Ishikawa (cell line): ENCODE results near the gene SF3B2.

Experiments used
- CEBPB ChIP-seq: IDR thresholded peaks from 2 replicates; pipeline ENCODE4 v1.6.1; 2012
- CREB1 ChIP-seq: IDR thresholded peaks from 2 replicates; pipeline ENCODE4 v1.6.1; 2012; ENCODE audit warnings: low read depth
- EGR1 ChIP-seq: IDR thresholded peaks from 2 replicates; pipeline ENCODE4 v1.6.1; 2012
- EP300 ChIP-seq: IDR thresholded peaks from 2 replicates; pipeline ENCODE4 v1.6.1; 2012; ENCODE audit warnings: borderline replicate concordance
- FOXM1 ChIP-seq: IDR thresholded peaks from 2 replicates; pipeline ENCODE4 v1.6.1; 2012; ENCODE audit warnings: low read depth, borderline replicate concordance
- RAD21 ChIP-seq: IDR thresholded peaks from 2 replicates; pipeline ENCODE4 v1.6.1; 2012; ENCODE audit warnings: low read depth
- TF ChIP-seq, protein P1 (sequence below): IDR thresholded peaks from 2 replicates; pipeline ENCODE4 v1.6.1; 2012
- TF ChIP-seq, protein P2 (sequence below): IDR thresholded peaks from 2 replicates; pipeline ENCODE4 v1.6.1; 2012; ENCODE audit warnings: low read depth, mild to moderate bottlenecking

DNA sequence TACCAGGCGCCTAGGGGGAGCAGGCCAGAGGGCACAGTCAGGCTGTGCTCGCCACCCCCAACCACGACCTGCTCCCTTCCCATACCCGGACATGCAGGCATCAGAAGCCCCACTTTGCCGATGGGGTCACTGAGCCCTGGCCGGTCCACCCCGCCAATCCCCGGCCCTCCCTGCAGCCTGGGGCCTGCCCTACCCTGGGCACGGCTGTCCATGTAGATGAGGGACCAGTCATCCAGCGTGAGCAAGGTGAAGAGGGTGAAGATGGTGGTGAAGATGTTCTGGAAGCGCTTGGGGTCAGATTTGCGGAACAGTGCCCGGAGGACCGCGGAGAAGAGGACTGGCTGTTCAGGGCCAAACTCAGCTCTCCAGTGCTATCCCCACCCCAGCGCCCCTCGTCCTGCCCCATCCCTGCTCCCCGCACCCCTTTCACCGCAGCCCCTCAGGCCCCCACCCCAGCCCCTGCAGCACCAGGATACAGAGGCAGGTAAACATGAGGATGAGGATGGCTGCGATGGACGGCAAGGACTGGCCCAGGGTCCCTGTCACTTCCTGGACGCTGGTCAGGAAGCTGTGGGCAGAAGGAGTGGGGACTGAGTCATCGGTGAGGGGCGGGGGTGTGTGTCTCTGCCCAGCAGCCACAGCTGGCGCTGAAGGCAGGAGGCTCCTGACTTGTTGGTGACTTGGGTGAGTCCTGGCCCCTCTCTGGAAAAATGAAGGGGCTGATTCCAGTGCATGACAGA lies 31.4 kb upstream of the SF3B2 start:
- TF ChIP-seq RAD21 (no peak), CEBPB (no peak), EP300 (no peak; the same call in 1 of the 2 replicates), CREB1 (no peak), EGR1 (no peak), FOXM1 (no peak)
- TF ChIP-seq, protein P1, sequence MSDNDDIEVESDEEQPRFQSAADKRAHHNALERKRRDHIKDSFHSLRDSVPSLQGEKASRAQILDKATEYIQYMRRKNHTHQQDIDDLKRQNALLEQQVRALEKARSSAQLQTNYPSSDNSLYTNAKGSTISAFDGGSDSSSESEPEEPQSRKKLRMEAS, result no peak
- TF ChIP-seq, protein P2, sequence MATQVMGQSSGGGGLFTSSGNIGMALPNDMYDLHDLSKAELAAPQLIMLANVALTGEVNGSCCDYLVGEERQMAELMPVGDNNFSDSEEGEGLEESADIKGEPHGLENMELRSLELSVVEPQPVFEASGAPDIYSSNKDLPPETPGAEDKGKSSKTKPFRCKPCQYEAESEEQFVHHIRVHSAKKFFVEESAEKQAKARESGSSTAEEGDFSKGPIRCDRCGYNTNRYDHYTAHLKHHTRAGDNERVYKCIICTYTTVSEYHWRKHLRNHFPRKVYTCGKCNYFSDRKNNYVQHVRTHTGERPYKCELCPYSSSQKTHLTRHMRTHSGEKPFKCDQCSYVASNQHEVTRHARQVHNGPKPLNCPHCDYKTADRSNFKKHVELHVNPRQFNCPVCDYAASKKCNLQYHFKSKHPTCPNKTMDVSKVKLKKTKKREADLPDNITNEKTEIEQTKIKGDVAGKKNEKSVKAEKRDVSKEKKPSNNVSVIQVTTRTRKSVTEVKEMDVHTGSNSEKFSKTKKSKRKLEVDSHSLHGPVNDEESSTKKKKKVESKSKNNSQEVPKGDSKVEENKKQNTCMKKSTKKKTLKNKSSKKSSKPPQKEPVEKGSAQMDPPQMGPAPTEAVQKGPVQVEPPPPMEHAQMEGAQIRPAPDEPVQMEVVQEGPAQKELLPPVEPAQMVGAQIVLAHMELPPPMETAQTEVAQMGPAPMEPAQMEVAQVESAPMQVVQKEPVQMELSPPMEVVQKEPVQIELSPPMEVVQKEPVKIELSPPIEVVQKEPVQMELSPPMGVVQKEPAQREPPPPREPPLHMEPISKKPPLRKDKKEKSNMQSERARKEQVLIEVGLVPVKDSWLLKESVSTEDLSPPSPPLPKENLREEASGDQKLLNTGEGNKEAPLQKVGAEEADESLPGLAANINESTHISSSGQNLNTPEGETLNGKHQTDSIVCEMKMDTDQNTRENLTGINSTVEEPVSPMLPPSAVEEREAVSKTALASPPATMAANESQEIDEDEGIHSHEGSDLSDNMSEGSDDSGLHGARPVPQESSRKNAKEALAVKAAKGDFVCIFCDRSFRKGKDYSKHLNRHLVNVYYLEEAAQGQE, result no peak
